K562 (cell line): Measurements from ENCODE around the gene C2CD4B. TPM values are rescaled to one million over a fixed set of nuclear protein-coding genes. Genes with fewer than 3 reads are reported as not detected.

ENCODE experiments used
- ATAC-seq: fragments of 200-7000 bp; cut with Tn5 transposase; 3 replicates; pipeline ENCODE4 v1.9.1; 2020; ENCODE audit warnings: moderate library complexity
- BruUV-seq: library from RNA; stranded (reverse); fragments of 400-500 nt; replicated peaks from 2 replicates; lab custom pipeline; 2021; lab: Mats Ljungman, UMichigan
- CTCF ChIA-PET: fragments of 300-600 bp; formaldehyde crosslinking; extraction: SDS; loops from one replicate; lab custom pipeline; 2021; ENCODE audit warnings: low intra/inter-chr PET ratio; lab: Yijun Ruan, JAX
- POLR2A ChIA-PET: fragments of 300-600, 350-650 bp; sonication (Branson Sonifier 250); formaldehyde crosslinking; extraction: SDS; loops from one replicate; lab custom pipeline; 2021; ENCODE audit warnings: antibody characterized with exemption, inconsistent platforms; lab: Yijun Ruan, JAX
- DNase-seq, 4 experiments: peaks; one replicate each; pipeline versions ENCODE4 v3.0.0 to v3.0.0-alpha.2; 2011 to 2018; ENCODE audit warnings: low spot score in 3 of 4, mixed read lengths in 3 of 4; ENCODE audit errors: extremely low read depth in 1 of 4
- FAIRE-seq: peaks from 2 replicates; lab custom pipeline; 2011; peaks lifted over from hg19 to GRCh38; lab: Jason Lieb, UNC
- H2AFZ ChIP-seq: 2 replicates; pipeline ENCODE4 v1.6.0; 2011; ENCODE audit warnings: low read depth, low read length, control low read depth, inconsistent platforms
- H3K27ac ChIP-seq: fragments of 200-600 bp; 3 replicates; pipeline ENCODE4 v1.8.0; 2011; ENCODE audit warnings: low read depth, mild to moderate bottlenecking, control low read depth, inconsistent platforms, low read length, moderate library complexity, mixed read lengths; ENCODE audit errors: extremely low read depth
- H3K27me3 ChIP-seq, 2 experiments: fragments of 300-600 bp in 1 of 2; 2 replicates in 1 of 2; 3 replicates in 1 of 2; pipeline versions ENCODE4 v1.6.0 to v1.8.0; 2011; ENCODE audit warnings: inconsistent platforms in 2 of 2, low read length in 2 of 2, mild to moderate bottlenecking in 1 of 2, mixed read lengths in 1 of 2, moderate library complexity in 1 of 2; ENCODE audit not compliant: control insufficient read depth in 2 of 2, insufficient read depth in 2 of 2
- H3K36me3 ChIP-seq: fragments of 300-600 bp; 3 replicates; pipeline ENCODE4 v1.8.0; 2011; ENCODE audit warnings: mild to moderate bottlenecking, low read length, inconsistent platforms; ENCODE audit not compliant: control insufficient read depth, insufficient read depth
- H3K4me1 ChIP-seq, 2 experiments: fragments of 200-600 bp in 1 of 2; replicated peaks in 1 of 2; 2 replicates in 1 of 2; 3 replicates in 1 of 2; pipeline versions ENCODE4 v1.5.1 to v1.8.0; 2011; ENCODE audit warnings: inconsistent platforms in 2 of 2, low read length in 2 of 2, mild to moderate bottlenecking in 1 of 2, mixed read lengths in 1 of 2, moderate library complexity in 1 of 2; ENCODE audit not compliant: control insufficient read depth in 2 of 2, insufficient read depth in 2 of 2
- H3K4me2 ChIP-seq: 2 replicates; pipeline ENCODE4 v1.6.1; 2011; ENCODE audit warnings: low read length, control low read depth, inconsistent platforms, mixed read lengths; ENCODE audit not compliant: insufficient read depth
- H3K4me3 ChIP-seq: fragments of 200-600 bp; sonication (generic), shearing (Covaris generic); 2 replicates; pipeline ENCODE4 v1.5.1; 2016; ENCODE audit warnings: control low read depth, inconsistent platforms
- H3K79me2 ChIP-seq: fragments of 200-600 bp; 3 replicates; pipeline ENCODE4 v1.8.0; 2011; ENCODE audit warnings: low read length, inconsistent platforms; ENCODE audit not compliant: control insufficient read depth, insufficient read depth
- H3K9ac ChIP-seq, 2 experiments: 2 replicates each; pipeline versions ENCODE4 v1.6.0 to v1.6.1; 2011; ENCODE audit warnings: low read depth in 2 of 2, low read length in 2 of 2, control low read depth in 1 of 2, inconsistent platforms in 1 of 2, mild to moderate bottlenecking in 1 of 2, mixed read lengths in 1 of 2; ENCODE audit not compliant: insufficient read depth in 1 of 2
- H3K9me1 ChIP-seq: one replicate; pipeline ENCODE4 v1.6.0; 2011; ENCODE audit warnings: inconsistent platforms, mild to moderate bottlenecking, low read length, moderate library complexity; ENCODE audit not compliant: control insufficient read depth, insufficient read depth
- H3K9me3 ChIP-seq: replicated peaks from 2 replicates; pipeline ENCODE4 v1.5.1; 2011; ENCODE audit warnings: low read depth, low read length, inconsistent platforms; ENCODE audit not compliant: control insufficient read depth, insufficient read depth
- H4K20me1 ChIP-seq: replicated peaks from 2 replicates; pipeline ENCODE4 v1.6.1; 2011; ENCODE audit warnings: low read length, inconsistent platforms, mixed read lengths; ENCODE audit not compliant: control insufficient read depth, insufficient read depth
- CHD4 ChIP-seq: fragments of 200-600 bp; sonication (generic); IDR thresholded peaks from 3 replicates; pipeline ENCODE4 v1.6.1; 2012; ENCODE audit warnings: low read depth, mild to moderate bottlenecking, mixed read lengths, low read length, inconsistent platforms; ENCODE audit not compliant: insufficient read depth, insufficient replicate concordance, poor library complexity, severe bottlenecking
- KDM2B ChIP-seq: fragments of 250-450 bp; sonication (Bioruptor Pico); IDR thresholded peaks from 2 replicates; pipeline ENCODE4 v1.8.0; 2021; ENCODE audit warnings: mild to moderate bottlenecking, moderate library complexity
- MAFK ChIP-seq: IDR thresholded peaks from 2 replicates; pipeline ENCODE4 v1.6.1; 2011; ENCODE audit warnings: low read length, improper control_type of control experiment
- MCM5 ChIP-seq: fragments of 450-650 bp; IDR thresholded peaks from 2 replicates; pipeline ENCODE4 v1.6.1; 2016; ENCODE audit warnings: low read depth
- NCOA6 ChIP-seq: fragments of 450-650 bp; IDR thresholded peaks from 2 replicates; pipeline ENCODE4 v1.6.1; 2017; ENCODE audit warnings: mild to moderate bottlenecking
- RB1 ChIP-seq: fragments of 450-650 bp; IDR thresholded peaks from 2 replicates; pipeline ENCODE4 v1.6.1; 2017; ENCODE audit warnings: low read depth, mild to moderate bottlenecking
- STAT5A ChIP-seq: IDR thresholded peaks from 2 replicates; pipeline ENCODE4 v1.6.1; 2012; ENCODE audit warnings: low read length, inconsistent platforms, borderline replicate concordance
- ZNF77 ChIP-seq: fragments of 250-450 bp; sonication (Bioruptor Pico); IDR thresholded peaks from 2 replicates; pipeline ENCODE4 v1.5.0; 2020
- WGBS: fragments of 100-300 bp; shearing (Covaris generic); methylation state at CpG from one replicate; pipeline ENCODE4 v1.1.6; 2016; ENCODE audit warnings: low coverage, mixed read lengths; ENCODE audit not compliant: insufficient coverage; ENCODE audit errors: missing lambda C conversion rate; 5-methylcytosine and 5-hydroxymethylcytosine counted together
- in situ Hi-C: fragments of 300-500 bp; cut with MboI; formaldehyde crosslinking; loops from 4 replicates; pipeline ENCODE4 v1.15.0; 2018; ENCODE audit warnings: inconsistent platforms, mixed read lengths
- intact Hi-C: fragments of 100-400 bp; cut with micrococcal nuclease; formaldehyde crosslinking; loops from 2 replicates; pipeline ENCODE4 v1.14.2; 2022
- polyA plus RNA-seq, 8 experiments: library from polyadenylated mRNA; depleted of rRNA in 4 of 8; stranded (reverse) in 5 of 8; unstranded in 3 of 8; fragments of >200 nt; fragmentation: Nextera tagmentation in 2 of 8; fragmentation: Illumina TruSeq in 1 of 8; extraction: Ambion mirVana in 2 of 8; extraction: Trizol in 1 of 8; gene quantifications; 2 replicates each; pipeline versions ENCODE4 v1.2.1 to v1.2.3, GENCODE V29; 2011 to 2014; ENCODE audit warnings: inconsistent platforms in 1 of 8, missing spikeins in 1 of 8
- total RNA-seq, 7 experiments: library from RNA; depleted of rRNA in 6 of 7; stranded (reverse); fragments of >200 nt in 6 of 7; fragmentation: Illumina TruSeq in 2 of 7; extraction: Trizol in 2 of 7; gene quantifications; 2 replicates each; pipeline versions ENCODE4 v1.2.1 to v1.2.3, GENCODE V29; 2011 to 2021; ENCODE audit warnings: low replicate concordance in 1 of 7
- TF ChIP-seq, protein P1 (sequence below), 2 experiments: fragments of 150-350 bp in 1 of 2; IDR thresholded peaks; 2 replicates each; pipeline ENCODE4 v1.6.1; 2012 to 2016; ENCODE audit warnings: low read depth in 2 of 2, low read length in 2 of 2, mild to moderate bottlenecking in 1 of 2, moderate library complexity in 1 of 2

C2CD4B gene
- total and polyA plus RNA-seq, 9 of the 15 experiments (the other 6 are each of a cell fraction or from before 2014, with no cell fraction given): 0.11 TPM; not detected in 8

DNA sequence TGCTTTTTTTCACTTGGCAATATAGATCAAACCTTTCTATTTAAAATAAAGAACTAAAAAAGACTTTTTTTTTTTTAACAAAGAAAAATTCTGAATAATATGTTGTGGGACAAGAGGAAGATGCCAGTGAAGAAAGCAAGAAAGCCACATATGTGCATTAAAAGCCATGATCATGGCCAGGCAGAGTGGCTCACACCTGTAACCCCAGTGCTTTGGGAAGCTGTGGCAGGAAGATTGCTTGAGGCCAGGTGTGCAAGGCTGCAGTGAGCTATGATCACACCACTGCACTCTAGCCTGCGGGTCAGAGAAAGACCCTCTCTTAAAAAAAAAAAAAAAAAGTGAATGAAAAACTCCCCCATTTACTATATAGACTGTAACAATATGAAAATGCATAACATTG, 23.9 kb downstream of the C2CD4B start:
- Histone ChIP-seq H3K36me3 (no peaks in the 10 kb centered on the region), H3K9me3 (no peaks in the 10 kb centered on the region), H3K27me3 (peaks cover 2 to 3% of the 10 kb centered on the region in 2 experiments; a peak in 1 of 5 replicates), H3K4me3 (no peak overlapping the region), H3K27ac (no peak overlapping the region), H4K20me1 (no peaks in the 10 kb centered on the region), H3K9me1 (no peaks in the 10 kb centered on the region), H2AFZ (no peak overlapping the region), H3K4me2 (no peak overlapping the region), H3K4me1 (no peaks in the 10 kb centered on the region), H3K79me2 (no peaks in the 10 kb centered on the region), H3K9ac (no peak overlapping the region)
- ChIA-PET POLR2A (interaction anchor here (1.2 kb wide), 1 partner anchor 11 kb away, joined by 3 read pairs; no protein-coding TSS in a partner anchor), CTCF (no interaction called here)
- in situ Hi-C loops: no loop called here
- BruUV-seq: no TSS peak
- TF ChIP-seq MCM5: no peak
- no peak for TF ChIP-seq NCOA6
- TF ChIP-seq CHD4: no peak
- no peak for TF ChIP-seq KDM2B (CRISPR knock-in tag)
- TF ChIP-seq ZNF77 (CRISPR knock-in tag): no peak
- TF ChIP-seq MAFK: no peak
- TF ChIP-seq, protein P1, sequence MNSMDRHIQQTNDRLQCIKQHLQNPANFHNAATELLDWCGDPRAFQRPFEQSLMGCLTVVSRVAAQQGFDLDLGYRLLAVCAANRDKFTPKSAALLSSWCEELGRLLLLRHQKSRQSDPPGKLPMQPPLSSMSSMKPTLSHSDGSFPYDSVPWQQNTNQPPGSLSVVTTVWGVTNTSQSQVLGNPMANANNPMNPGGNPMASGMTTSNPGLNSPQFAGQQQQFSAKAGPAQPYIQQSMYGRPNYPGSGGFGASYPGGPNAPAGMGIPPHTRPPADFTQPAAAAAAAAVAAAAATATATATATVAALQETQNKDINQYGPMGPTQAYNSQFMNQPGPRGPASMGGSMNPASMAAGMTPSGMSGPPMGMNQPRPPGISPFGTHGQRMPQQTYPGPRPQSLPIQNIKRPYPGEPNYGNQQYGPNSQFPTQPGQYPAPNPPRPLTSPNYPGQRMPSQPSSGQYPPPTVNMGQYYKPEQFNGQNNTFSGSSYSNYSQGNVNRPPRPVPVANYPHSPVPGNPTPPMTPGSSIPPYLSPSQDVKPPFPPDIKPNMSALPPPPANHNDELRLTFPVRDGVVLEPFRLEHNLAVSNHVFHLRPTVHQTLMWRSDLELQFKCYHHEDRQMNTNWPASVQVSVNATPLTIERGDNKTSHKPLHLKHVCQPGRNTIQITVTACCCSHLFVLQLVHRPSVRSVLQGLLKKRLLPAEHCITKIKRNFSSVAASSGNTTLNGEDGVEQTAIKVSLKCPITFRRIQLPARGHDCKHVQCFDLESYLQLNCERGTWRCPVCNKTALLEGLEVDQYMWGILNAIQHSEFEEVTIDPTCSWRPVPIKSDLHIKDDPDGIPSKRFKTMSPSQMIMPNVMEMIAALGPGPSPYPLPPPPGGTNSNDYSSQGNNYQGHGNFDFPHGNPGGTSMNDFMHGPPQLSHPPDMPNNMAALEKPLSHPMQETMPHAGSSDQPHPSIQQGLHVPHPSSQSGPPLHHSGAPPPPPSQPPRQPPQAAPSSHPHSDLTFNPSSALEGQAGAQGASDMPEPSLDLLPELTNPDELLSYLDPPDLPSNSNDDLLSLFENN (IDR thresholded peaks at IDR 0.05; ENCODE audit: low read depth in 2 of 2, low read length in 2 of 2): no peak
- TF ChIP-seq RB1: no peak
- TF ChIP-seq STAT5A: no peak
- 0% methylated on average over 1 of the region's 1 CpG for WGBS
- DNase-seq (no peak), ATAC-seq (no peak), FAIRE-seq (no peak)
- intact Hi-C loops: no loop called here
